Skin of body (tissue), 2 donors: ENCODE data around the gene SYNE1. TPM values are rescaled to one million over a fixed set of nuclear protein-coding genes. Genes with fewer than 3 reads are reported as not detected.
"Not testable (repeated sequence)": the region's sequence is repeated elsewhere in the genome, so short reads cannot be mapped to it uniquely, and the experiment has no call there.

Source experiments
- DNase-seq: peaks from one replicate; lab custom pipeline; 2025; lab: John Stamatoyannopoulos, UW
- total RNA-seq: library from RNA; depleted of rRNA; stranded (reverse); fragments of >200 nt; gene quantifications from one replicate; pipeline ENCODE4 v1.2.3, GENCODE V29; 2014

Gene SYNE1
- total RNA-seq, 1 donor from 2014 or later, result 155 TPM

DNA sequence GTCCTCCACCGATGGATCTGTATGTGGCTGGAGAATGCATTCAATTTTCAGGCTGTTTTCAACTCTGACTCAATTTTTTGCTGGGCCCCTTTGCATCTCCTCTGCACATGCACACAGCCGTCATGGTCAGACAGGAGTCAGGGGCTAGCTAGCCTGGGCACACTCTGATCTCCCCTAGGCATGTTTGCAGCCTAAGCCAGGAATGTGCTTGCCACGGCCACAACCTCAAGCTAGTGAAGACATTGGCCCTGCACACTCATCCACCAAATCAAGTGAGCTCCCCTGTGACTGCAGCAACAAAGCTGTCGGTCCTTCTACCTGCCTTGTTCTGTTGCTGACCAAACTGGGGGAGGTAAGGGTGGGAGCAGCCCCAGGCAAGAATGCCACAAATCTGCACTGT, 529.2 kb downstream of the SYNE1 start:
- DNase-seq, result no peak

GRCh38 chr6:152100183-152100618, 537.0 kb downstream of the SYNE1 start:
- no peak for DNase-seq

DNA sequence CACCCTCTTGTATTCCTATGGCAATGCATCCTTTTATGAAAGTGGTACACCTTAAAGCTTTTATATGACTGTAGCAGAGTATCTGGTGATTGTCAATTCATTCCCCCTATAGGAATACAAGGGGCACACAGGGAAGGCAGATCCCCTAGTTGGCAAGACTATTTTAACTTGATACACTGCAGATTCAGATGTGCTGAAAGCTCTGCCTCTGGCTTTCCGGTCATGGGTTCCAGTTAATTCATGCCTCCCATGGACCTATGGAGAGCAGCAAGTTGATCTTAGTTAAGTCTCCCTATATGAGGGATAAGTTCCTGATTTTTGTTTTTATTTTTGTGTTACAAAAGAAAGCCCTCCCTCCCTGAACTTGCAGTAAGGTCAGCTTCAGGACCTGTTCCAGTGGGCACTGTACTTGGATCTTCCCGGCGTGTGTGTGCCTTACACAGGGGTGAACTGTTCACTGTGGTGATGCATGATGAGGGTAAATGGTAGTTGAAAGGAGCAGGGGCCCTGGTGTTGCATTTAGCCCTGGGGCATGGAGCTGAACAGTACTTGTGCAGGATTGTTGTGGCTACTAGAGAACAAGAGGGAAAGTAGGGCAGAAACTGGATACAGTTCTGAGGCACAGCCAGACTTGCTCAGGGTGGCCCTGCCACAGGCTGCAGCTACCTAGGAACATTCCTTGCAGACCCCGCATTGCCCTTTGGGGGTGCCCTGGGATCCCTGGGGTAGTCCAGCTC, 537.5 kb downstream of the SYNE1 start:
- DNase-seq, result no peak

GRCh38 chr6:152098683-152099082, 538.5 kb downstream of the SYNE1 start:
- DNase-seq, result no peak

DNA sequence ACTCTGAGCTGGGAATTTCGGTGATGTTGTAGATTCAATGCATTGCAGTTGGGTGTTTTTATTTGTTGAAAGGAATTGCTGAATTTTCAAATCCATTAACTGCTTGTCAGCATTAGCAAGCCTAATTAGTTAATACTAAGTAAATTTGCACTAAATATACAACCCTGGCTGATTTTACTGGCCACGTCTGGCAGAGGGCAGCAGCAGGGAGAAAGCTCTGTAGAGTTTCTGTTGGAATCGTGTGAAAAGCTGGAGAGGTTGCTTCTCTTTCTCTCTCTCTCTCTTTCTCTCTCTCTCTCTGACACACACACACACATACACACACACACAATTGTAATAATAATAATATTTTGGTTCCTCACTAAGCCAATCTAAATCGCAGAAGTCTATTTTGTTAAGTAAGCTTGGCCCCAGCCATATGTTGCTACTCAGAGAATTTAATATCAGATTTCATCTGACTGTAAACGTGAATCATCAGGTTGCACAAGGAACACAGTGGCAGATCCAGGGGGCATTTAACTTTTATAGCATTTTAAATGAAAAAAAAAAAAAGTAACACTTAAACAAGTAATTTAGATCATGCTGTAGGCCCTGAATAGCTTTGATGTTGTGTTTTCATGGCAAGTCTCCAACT, 540.2 kb downstream of the SYNE1 start:
- DNase-seq, result peak; percentile 13

DNA sequence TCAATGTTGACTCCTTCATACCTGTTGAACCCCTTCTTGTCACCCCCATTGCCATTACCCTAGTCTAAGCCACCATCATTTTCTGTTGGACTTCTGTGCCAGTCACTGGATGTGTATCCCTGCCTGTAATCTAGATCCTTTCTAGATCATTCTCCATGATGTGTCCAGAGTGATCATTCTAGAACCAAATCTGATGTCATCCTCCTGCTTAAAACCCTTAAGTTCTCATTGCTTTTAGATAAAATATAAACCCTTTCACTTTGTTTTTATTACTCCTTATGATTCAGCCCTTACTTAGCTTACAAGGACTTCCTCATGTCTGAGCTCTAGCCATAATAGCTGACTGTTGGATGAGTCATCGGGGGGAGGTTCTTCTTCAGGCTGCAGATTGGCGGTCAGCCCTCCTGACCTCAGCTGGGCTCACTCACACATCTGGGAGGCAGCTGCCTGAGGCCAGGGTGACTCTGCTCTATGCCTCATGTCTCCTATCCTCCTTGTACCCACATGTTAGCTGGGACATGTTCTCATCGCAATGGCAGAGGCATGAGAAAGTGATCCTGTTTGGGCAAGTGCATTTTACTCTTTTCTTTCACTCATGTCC, 542.1 kb downstream of the SYNE1 start:
- DNase-seq, result peak; percentile 60

GRCh38 chr6:152094276-152094675, 542.9 kb downstream of the SYNE1 start:
- DNase-seq, result no peak

DNA sequence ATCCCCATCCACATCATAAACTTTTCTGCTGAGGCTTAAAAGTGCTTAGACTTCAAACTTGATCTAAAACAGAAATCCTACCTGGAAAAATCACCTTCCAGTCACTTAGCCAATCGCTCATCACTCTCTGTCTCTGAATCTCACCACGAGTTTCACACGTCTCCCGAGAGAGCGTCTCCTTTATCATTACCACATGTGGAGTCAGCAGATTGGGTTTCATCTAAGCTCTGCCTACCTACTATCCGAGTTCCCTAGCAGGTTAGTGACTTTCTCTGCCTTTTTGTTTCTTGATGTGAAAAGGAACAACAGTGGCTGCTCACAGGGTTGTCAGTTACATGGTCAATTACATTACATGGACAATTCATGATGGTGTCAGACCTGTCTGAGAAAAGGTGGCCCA, 543.5 kb downstream of the SYNE1 start:
- DNase-seq, result no peak

DNA sequence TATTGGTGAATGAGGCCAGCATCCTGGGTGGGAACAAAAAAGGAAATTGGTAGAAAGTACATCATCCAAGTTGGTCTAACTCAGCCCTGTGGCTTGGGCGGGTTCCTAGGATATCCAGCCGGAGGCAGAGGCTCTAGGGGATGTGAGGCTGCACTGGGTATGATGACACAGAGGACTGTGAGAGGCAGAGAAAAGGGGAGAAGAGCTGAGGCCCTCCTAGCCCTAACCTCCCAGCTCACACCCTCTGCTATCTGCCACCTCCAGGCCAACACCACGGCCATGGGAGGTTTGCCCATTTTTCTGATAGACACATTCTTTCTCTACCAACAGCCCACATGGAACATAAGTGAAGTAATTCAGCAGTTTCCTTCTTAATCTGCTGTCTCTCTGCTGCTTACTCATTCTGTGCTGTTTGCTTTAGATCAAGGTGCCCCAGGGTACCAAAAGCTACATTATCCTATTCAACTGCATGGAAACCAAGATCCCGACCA, 545.3 kb downstream of the SYNE1 start:
- DNase-seq, result no peak

GRCh38 chr6:152091201-152091600, 546.0 kb downstream of the SYNE1 start:
- peak; percentile 12 for DNase-seq

GRCh38 chr6:152089992-152090391, 547.2 kb downstream of the SYNE1 start:
- no peak for DNase-seq

DNA sequence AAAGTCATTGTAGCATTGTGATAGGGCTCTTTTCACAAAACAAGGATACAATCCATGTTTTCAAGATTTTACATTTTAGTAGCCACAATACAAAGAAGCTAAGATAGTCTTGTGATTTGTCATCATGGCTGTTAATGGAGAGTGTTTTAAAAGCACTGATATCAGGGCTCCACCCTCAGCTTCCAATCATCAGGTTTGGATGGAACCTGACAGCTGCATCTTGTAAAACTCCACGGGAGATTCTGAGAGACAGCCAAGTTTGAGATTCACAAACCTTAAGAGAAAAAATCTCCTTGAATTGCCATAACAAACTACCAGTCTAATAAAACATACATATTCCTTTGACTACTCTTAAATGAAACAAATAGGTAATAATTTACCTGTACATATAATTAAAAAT, 549.5 kb downstream of the SYNE1 start:
- DNase-seq, result no peak

DNA sequence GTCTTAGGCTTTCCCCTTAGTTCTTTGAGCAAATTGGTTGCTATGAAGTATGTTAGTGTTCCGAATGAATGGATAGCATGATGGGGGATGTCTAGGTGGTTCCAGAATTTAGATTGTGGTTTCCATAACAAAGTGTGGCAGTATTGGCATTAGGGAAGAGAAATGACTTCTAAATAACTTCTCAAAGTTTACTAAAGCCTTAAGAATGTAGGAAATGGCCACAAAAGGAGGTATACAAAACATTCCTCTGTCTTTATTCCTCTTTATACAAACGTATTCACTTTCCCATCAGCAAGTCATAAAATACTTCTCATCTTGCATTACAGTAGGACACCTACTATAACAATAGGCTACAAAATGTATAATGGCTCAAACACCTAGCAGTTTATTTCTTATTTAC, 550.1 kb downstream of the SYNE1 start:
- DNase-seq, result no peak

- no peak for DNase-seq
Observed at GRCh38 chr6:152086223-152086873, 550.8 kb downstream of the SYNE1 start.

DNA sequence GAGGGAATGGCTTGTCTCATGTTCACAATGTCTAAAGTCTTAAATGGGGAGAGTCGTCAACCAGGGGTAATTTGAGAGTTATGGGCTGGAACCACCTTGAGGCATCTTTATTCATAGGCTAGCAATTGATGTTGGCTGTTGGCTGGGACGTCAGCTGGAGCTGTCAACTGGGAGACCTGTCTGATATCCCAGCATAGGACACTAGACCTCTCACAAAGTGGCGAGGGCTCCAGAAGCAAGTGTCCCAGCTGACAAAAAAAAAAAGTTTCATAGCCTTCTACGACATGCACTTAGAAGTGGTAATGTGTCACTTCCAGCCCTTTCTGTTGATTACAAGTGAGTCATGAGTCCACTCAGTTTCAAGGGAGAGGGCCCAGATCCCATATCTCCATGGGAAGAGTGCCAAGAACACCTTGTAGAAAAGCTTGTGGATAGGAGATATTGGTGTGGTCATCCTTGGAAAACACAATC, 551.7 kb downstream of the SYNE1 start:
- DNase-seq, result no peak

- DNase-seq, result no peak
Observed at GRCh38 chr6:152078804-152079203, 558.4 kb downstream of the SYNE1 start.

DNA sequence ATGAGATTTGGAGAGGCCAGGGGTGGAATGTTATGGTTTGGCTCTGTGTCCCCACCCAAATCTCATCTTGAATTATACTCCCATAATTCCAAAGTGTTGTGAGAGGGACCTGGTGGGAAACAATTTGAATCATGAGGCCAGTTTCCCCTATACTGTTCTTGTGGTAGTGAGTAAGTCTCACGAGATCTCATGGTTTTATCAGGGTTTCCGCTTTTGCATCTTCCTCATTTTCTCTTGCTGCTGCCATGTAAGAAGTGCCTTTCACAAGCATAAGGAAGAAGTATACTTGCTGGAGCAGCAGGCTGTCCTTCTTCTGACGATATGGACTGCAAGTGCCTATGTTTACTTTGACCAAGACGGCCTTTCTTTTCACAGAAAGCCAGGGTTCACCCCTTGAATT, 559.2 kb downstream of the SYNE1 start:
- no peak for DNase-seq

GRCh38 chr6:152076242-152076641, 560.9 kb downstream of the SYNE1 start:
- DNase-seq, result not testable (repeated sequence)

- DNase-seq, result no peak
Observed at GRCh38 chr6:152071843-152072242, 565.3 kb downstream of the SYNE1 start.
